DMS 273 (cell line): ENCODE data around the gene FATE1.
A peak's percentile ranks its signal among the peaks of the same experiment; 100 is the strongest.

Source experiments
- DNase-seq: peaks from one replicate; lab custom pipeline; 2025; ENCODE audit not compliant: unreplicated experiment; lab: John Stamatoyannopoulos, UW

FATE1 gene

GRCh38 chrX:151715752-151716151 is at the start of gene FATE1:
Gene FATE1 (plus strand): TSS chrX:151716035. CDS start chrX:151716120, 85 bp downstream.
- DNase-seq: no peak

- DNase-seq: peak; percentile 49
Observed at GRCh38 chrX:151675121-151675746, 40.6 kb upstream of the FATE1 start.

GRCh38 chrX:151676196-151676595 is 39.6 kb upstream of the FATE1 start:
- DNase-seq: no peak

GRCh38 chrX:151679798-151680402 is 35.9 kb upstream of the FATE1 start:
- no peak for DNase-seq

- DNase-seq: peak; percentile 87
Observed at GRCh38 chrX:151680805-151681204, 35.0 kb upstream of the FATE1 start.

- no peak for DNase-seq
Observed at GRCh38 chrX:151687635-151688034, 28.2 kb upstream of the FATE1 start.

- DNase-seq: no peak
Observed at GRCh38 chrX:151688695-151689094, 27.1 kb upstream of the FATE1 start.

- DNase-seq: no peak
Observed at GRCh38 chrX:151692825-151693224, 23.0 kb upstream of the FATE1 start.

GRCh38 chrX:151694121-151694520 is 21.7 kb upstream of the FATE1 start:
- no peak for DNase-seq

GRCh38 chrX:151694661-151695582 is 20.9 kb upstream of the FATE1 start, which contains the start of gene PRRG3:
Gene PRRG3 (plus strand): TSS chrX:151695458. CDS start chrX:151698815, 3,357 bp downstream.
- peak; percentile 71 for DNase-seq

GRCh38 chrX:151695583-151696340 is 20.1 kb upstream of the FATE1 start:
- peak; percentile 55 for DNase-seq

- peak; percentile 35 for DNase-seq
Observed at GRCh38 chrX:151697082-151697481, 18.8 kb upstream of the FATE1 start.

GRCh38 chrX:151697522-151697921 is 18.3 kb upstream of the FATE1 start:
- DNase-seq: peak; percentile 86

GRCh38 chrX:151698485-151698884 is 17.4 kb upstream of the FATE1 start:
- DNase-seq: no peak

- no peak for DNase-seq
Observed at GRCh38 chrX:151699746-151700145, 16.1 kb upstream of the FATE1 start.

GRCh38 chrX:151700581-151700980 is 15.3 kb upstream of the FATE1 start:
- no peak for DNase-seq

GRCh38 chrX:151701071-151701470 is 14.8 kb upstream of the FATE1 start:
- no peak for DNase-seq

GRCh38 chrX:151701531-151701930 is 14.3 kb upstream of the FATE1 start:
- no peak for DNase-seq

GRCh38 chrX:151702026-151702714 is 13.7 kb upstream of the FATE1 start:
- DNase-seq: no peak

GRCh38 chrX:151702741-151703340 is 13.0 kb upstream of the FATE1 start:
- DNase-seq: no peak
